HG03457 (cell line): Measurements from ENCODE around the gene ATRAID.

Experiments used
- ATAC-seq: cut with Tn5 transposase; IDR thresholded peaks from one replicate; pipeline ENCODE4 v1.9.1; 2021; ENCODE audit warnings: moderate number of reproducible peaks; ENCODE audit not compliant: unreplicated experiment

Gene ATRAID

DNA sequence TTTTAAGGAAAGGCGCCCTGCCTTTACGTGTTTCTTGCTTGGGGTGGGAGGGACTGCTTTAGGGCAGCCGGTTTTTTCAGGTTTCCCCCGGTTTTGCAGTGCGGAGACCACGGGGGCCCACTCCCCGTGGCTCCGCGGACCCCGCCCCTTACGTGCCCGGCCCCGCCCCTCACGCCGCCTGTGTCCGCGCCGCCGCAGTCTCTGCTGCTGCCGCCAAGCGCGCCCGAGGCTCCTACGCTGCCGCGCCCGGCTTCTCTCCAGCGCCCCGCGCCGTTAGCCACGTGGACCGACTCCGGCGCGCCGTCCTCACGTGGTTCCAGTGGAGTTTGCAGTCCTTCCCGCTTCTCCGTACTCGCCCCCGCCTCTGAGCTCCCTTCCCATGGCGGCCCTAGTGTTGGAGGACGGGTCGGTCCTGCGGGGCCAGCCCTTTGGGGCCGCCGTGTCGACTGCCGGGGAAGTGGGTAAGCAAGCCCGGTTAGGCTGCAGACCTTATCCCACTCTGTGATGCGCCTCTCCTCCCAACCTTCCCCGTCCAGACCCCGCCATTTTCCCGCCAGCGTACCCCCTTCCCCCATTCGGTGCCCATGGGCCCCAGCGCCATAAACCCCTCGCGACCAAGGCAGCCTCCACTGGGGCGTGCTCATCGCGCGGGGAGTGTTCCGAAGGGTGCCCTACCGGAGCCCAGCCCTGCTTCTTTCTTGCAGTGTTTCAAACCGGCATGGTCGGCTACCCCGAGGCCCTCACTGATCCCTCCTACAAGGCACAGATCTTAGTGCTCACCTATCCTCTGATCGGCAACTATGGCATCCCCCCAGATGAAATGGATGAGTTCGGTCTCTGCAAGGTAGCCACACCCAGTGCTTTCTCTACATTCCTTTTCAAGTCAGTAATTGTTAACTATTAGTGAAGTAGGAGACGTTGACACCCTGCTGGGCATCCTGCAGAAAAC is 5.6 kb downstream of the ATRAID start, which contains the start of gene CAD:
Gene CAD (plus strand): TSS at position 197 of the 949 bp plus-strand sequence. CDS start 183 bp downstream, at position 380.
- ATAC-seq, result peak; percentile 77

DNA sequence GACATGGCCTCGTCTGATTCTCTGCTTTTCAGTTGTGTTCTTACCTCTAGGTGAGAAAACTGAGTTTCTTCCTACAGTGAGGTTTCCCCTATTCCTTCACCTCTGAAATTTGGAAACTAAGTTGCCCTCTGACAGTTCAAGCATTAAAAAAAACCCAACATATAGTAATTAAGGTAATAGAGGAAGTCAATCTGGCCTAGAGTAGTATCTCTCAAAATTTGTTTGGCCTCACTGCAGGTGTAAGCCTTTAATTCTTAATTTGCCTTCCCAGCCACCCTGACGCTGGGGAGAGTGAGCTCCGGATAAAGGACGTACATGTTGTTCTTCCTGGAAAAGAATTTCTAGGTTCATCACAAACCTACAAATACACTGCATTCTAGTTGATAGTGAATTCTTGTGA is 6.8 kb downstream of the ATRAID start:
- ATAC-seq, result no peak

- ATAC-seq, result no peak
Observed at GRCh38 chr2:27219091-27219490, 7.2 kb downstream of the ATRAID start.

DNA sequence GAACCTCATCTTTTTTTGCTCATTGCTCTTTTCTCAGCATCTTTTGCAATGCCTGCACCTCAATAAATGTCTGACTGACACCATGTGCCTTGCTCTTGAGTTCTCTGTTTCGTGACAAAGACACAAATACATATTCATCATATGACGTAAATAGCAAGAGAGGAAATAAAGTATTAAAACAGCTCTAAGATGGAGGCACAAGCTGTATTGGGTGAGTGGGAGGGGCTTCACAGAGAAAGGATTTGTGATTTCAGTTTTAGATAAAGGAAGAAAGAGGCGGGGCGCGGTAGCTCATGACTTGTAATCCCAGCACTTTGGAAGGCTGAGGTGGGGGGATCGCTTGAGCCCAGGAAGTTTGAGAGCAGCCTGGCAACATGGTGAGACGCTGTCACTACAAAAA is 8.2 kb downstream of the ATRAID start:
- ATAC-seq, result no peak

- ATAC-seq, result no peak
Observed at GRCh38 chr2:27221166-27221565, 9.3 kb downstream of the ATRAID start.

GRCh38 chr2:27222407-27222806 is 10.6 kb downstream of the ATRAID start:
- ATAC-seq, result no peak

DNA sequence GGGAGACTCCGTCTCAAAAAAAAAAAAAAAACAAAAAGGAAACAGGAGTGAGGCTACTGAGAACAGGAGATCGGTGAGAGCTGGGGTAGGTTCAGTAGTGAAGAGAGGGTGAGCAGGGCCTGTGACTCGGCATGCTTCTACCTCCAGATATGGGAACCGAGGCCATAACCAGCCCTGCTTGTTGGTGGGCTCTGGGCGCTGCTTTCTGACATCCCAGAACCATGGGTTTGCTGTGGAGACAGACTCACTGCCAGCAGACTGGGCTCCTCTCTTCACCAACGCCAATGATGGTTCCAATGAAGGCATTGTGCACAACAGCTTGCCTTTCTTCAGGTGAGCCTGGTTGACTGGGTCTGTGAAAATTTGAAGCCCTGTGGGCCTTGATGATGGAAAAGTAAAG is 11.6 kb downstream of the ATRAID start:
- ATAC-seq, result no peak

DNA sequence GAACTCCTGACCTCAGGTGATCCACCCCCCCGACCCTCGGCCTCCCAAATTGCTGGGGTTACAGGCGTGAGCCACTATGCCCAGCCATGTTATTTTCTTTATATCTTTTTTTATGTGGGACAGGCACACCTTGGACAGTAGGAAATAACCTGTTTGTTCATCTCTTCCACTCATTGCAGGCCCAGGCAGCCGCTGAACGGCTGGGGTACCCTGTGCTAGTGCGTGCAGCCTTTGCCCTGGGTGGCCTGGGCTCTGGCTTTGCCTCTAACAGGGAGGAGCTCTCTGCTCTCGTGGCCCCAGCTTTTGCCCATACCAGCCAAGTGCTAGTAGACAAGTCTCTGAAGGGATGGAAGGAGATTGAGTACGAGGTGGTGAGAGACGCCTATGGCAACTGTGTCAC is 13.7 kb downstream of the ATRAID start:
- no peak for ATAC-seq

- no peak for ATAC-seq
Observed at GRCh38 chr2:27227501-27227900, 15.7 kb downstream of the ATRAID start.

- no peak for ATAC-seq
Observed at GRCh38 chr2:27231921-27232320, 20.1 kb downstream of the ATRAID start.

GRCh38 chr2:27233341-27233740 is 21.5 kb downstream of the ATRAID start:
- ATAC-seq, result no peak

- ATAC-seq, result no peak
Observed at GRCh38 chr2:27236136-27236535, 24.3 kb downstream of the ATRAID start.

DNA sequence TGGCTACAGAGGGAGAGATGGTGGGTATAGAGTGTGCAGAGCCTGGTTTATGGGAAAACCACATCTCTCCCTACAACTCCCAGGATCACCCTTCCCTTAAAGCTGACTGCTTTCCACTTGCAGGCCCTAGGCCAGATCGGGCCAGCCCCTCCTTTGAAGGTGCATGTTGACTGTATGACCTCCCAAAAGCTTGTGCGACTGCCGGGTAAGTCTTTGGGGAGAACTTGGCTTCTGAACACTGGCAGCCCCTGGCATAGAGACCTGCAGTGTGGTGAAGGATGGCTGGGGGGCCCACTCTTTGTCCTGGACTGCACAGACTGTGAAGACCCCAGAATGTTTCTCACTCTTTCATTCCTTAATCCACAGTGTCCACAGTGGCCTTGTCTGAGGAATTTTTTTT is 24.8 kb downstream of the ATRAID start:
- ATAC-seq, result no peak

- no peak for ATAC-seq
Observed at GRCh38 chr2:27237341-27237945, 25.6 kb downstream of the ATRAID start.

- no peak for ATAC-seq
Observed at GRCh38 chr2:27238976-27239375, 27.1 kb downstream of the ATRAID start.

GRCh38 chr2:27240406-27240805 is 28.6 kb downstream of the ATRAID start:
- ATAC-seq, result no peak

DNA sequence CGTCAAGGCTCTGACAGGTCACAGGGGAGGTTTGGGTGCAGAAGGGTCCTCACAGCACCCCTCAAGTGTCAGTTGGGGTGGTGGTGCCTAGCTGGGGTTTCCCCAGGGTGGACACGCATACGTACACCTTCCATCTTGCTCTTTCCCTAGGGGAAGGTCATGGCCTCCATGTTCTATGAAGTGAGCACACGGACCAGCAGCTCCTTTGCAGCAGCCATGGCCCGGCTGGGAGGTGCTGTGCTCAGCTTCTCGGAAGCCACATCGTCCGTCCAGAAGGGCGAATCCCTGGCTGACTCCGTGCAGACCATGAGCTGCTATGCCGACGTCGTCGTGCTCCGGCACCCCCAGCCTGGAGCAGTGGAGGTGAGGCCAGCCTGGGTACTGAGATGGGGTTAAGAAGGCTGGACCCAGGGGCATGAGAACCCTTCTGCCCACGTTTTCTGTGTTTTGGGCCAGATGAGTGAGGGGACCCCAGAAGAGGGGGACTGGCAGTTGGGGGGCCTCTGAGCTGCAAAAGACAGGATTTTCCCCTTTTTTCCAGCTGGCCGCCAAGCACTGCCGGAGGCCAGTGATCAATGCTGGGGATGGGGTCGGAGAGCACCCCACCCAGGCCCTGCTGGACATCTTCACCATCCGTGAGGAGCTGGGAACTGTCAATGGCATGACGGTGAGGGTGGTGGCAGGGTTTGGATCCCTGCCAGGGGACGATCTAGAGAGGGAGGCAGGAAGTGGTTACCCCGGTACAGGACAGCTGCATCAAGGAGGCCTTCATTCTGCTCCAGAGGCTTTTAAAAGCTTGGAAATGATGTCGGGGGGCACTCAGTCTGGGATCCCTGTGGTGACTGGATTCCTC is 30.1 kb downstream of the ATRAID start:
- no peak for ATAC-seq

- no peak for ATAC-seq
Observed at GRCh38 chr2:27242614-27242951, 30.7 kb downstream of the ATRAID start.

GRCh38 chr2:27243391-27244130 is 31.7 kb downstream of the ATRAID start:
- no peak for ATAC-seq

DNA sequence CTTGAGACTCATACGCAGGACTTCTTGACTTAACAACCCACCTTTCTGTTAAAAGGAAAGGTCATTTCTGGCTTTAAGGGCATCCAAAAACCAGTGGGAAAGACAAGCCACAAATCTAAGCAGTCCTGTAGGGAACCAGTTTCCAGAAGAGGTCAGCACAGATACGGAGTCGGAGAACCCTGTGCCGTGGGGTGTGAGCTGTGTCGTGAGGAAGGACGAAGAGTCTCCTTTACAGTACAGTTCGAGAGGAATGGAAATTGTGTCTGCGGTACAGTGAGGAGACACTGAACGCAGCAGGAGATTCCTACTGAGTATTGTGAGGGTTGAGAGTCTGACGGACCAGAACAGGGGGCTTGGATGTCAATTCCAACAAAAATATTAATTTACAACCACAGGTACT is 33.3 kb downstream of the ATRAID start:
- ATAC-seq, result no peak

DNA sequence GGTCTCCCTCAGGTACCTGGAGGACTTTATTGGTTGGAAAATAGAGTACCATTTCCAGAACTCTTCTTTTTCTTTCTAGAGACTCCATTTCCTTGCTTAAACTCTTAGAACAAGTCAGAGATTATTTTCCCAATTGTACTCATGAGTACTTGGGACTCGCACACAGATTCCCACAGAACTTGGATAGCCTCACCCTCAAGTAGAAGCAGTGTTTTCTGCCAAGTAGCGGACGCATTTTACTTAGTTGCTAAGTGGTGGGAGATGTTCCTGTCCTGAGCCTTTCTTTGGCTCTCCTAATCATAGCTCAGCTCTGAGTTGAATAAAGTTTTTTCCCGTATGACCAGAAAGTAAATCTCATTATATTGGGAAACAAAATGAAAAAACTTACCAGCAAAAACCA is 33.8 kb downstream of the ATRAID start:
- no peak for ATAC-seq
